Adrenal gland (tissue), 12 donors: Measurements from ENCODE around the gene GLS. TPM values are rescaled to one million over a fixed set of nuclear protein-coding genes. Genes with fewer than 3 reads are reported as not detected.
A peak's percentile ranks its signal among the peaks of the same experiment; 100 is the strongest.

Experiments
- DNase-seq, 7 donors: peaks; one replicate each; pipeline ENCODE4 v3.0.0-alpha.2; 2019 to 2020
- H3K27ac ChIP-seq, 5 donors: fragments of 200-600 bp; sonication (generic) in 4 of 5; 1 replicate in 3 of 5; 2 replicates in 2 of 5; pipeline versions ENCODE4 v1.5.1 to v1.8.0; 2016 to 2020; ENCODE audit warnings: mild to moderate bottlenecking in 1 of 5
- H3K27me3 ChIP-seq: fragments of 200-600 bp; 2 replicates; pipeline ENCODE4 v1.8.0; 2021
- H3K36me3 ChIP-seq, 2 donors: fragments of 200-600 bp; replicated peaks in 1 of 2; 1 replicate in 1 of 2; 2 replicates in 1 of 2; pipeline versions ENCODE4 v1.5.1 to v1.8.0; 2018 to 2022
- H3K4me1 ChIP-seq, 2 donors: fragments of 200-600 bp; replicated peaks in 1 of 2; 1 replicate in 1 of 2; 2 replicates in 1 of 2; pipeline versions ENCODE4 v1.5.1 to v1.8.0; 2018 to 2021
- H3K4me3 ChIP-seq, 4 donors: fragments of 200-600 bp; sonication (generic) in 3 of 4; one replicate each; pipeline ENCODE4 v1.5.1; 2016 to 2018
- H3K9me3 ChIP-seq, 3 donors: fragments of 200-600 bp; sonication (generic) in 1 of 3; replicated peaks in 1 of 3; 1 replicate in 2 of 3; 2 replicates in 1 of 3; pipeline versions ENCODE4 v1.5.1 to v1.8.0; 2016 to 2021
- CTCF ChIP-seq, 6 experiments: fragments of 450-650 bp in 4 of 6; fragments of 200-600 bp in 2 of 6; sonication (generic) in 1 of 6; IDR thresholded peaks; 1 replicate in 5 of 6; 2 replicates in 1 of 6; pipeline versions ENCODE4 v1.5.1 to v1.8.0; 2016 to 2021; ENCODE audit warnings: antibody characterized with exemption in 6 of 6, mild to moderate bottlenecking in 2 of 6, moderate library complexity in 1 of 6
- POLR2A ChIP-seq, 2 donors: fragments of 450-650 bp; IDR thresholded peaks; one replicate each; pipeline ENCODE4 v1.6.1; 2017; ENCODE audit warnings: antibody characterized with exemption in 2 of 2, mild to moderate bottlenecking in 2 of 2, moderate library complexity in 1 of 2
- WGBS, 4 donors: extraction: QIAGEN DNeasy Blood & Tissue Kit in 2 of 4; methylation state at CpG; one replicate each; pipeline versions ENCODE4 v1.1.5 to v1.1.7; 2013 to 2017; 5-methylcytosine and 5-hydroxymethylcytosine counted together
- intact Hi-C, 2 donors: fragments of 100-400 bp; cut with DNase I; formaldehyde crosslinking; loops; one replicate each; pipeline versions ENCODE4 v1.14.1 to v1.15.0; 2022 to 2023
- polyA plus RNA-seq, 3 donors: library from polyadenylated mRNA; stranded (reverse); fragments of 200-250 nt in 2 of 3; fragments of 350-450 nt in 1 of 3; fragmentation: Illumina TruSeq in 1 of 3; extraction: RNeasy Lipid Tissue Mini Kit (QIAGEN cat#74804) in 1 of 3; gene quantifications; one replicate each; pipeline ENCODE4 v1.2.3, GENCODE V29; 2013 to 2014
- total RNA-seq, 9 donors: library from RNA; depleted of rRNA in 4 of 9; stranded (reverse); fragments of >200 nt in 4 of 9; fragments of 120-200 nt in 1 of 9; fragmentation: NEBNext Ultra II Directional in 1 of 9; extraction: Animal tissue kit (Norgen Biotek cat#: 25700) in 1 of 9; gene quantifications; one replicate each; pipeline versions ENCODE4 v1.1.0 to v1.2.4, GENCODE V29; 2013 to 2023
- donor health status: healthy with polysubstance abuse.
- donor health status: Bipolar disorder and iron deficiency.
- donor health status: DM: yes; HTN: yes; CAD: no.
- donor health status: DM: no; HTN: no; CAD: no.
- donor health status: DM: no; HTN: no; CAD: no.
- donor health status: DM: yes; HTN: yes; CAD: no.

The GLS gene
- total and polyA plus RNA-seq, 12 donors = 55.3 to 527 (median 254) TPM

GRCh38 chr2:190843890-190844699 is 36.5 kb upstream of the GLS start:
- WGBS, 4 donors = 60 to 74% (median 66%) methylated on average over 3 of the region's 3 CpGs
- peak overlapping the region in 1 of 5 donors; percentile 20 for H3K27ac ChIP-seq
- no peaks in the 10 kb centered on the region for H3K9me3 ChIP-seq
- H3K36me3 ChIP-seq = no peaks in the 10 kb centered on the region
- TF ChIP-seq CTCF (IDR thresholded peaks at IDR 0.05) = no peak
- no peak for TF ChIP-seq POLR2A (IDR thresholded peaks at IDR 0.05)
- H3K4me1 ChIP-seq = peaks cover 50 to 70% of the 10 kb centered on the region in 2 donors
- intact Hi-C loops = no loop called here
- no peaks in the 10 kb centered on the region for H3K27me3 ChIP-seq
- no peak overlapping the region for H3K4me3 ChIP-seq
- peak in 1 of 7 donors; percentile 13 for DNase-seq

- no peaks in the 10 kb centered on the region for H3K9me3 ChIP-seq
- 81 to 87% (median 87%) methylated on average over 4 of the region's 4 CpGs for WGBS, 4 donors
- intact Hi-C loops = no loop called here
- H3K27ac ChIP-seq = no peak overlapping the region
- H3K27me3 ChIP-seq = no peaks in the 10 kb centered on the region
- no peak for TF ChIP-seq POLR2A (IDR thresholded peaks at IDR 0.05)
- TF ChIP-seq CTCF (IDR thresholded peaks at IDR 0.05) = no peak
- H3K4me3 ChIP-seq = no peak overlapping the region
- H3K4me1 ChIP-seq = peaks cover 55 to 76% of the 10 kb centered on the region in 2 donors
- no peaks in the 10 kb centered on the region for H3K36me3 ChIP-seq
- no peak for DNase-seq
These were observed 35.8 kb upstream of the GLS start for GRCh38 chr2:190844700-190845401.

GRCh38 chr2:190846746-190847145 is 33.9 kb upstream of the GLS start:
- no peaks in the 10 kb centered on the region for H3K27me3 ChIP-seq
- TF ChIP-seq CTCF (IDR thresholded peaks at IDR 0.05) (no peak), POLR2A (IDR thresholded peaks at IDR 0.05) (no peak)
- H3K27ac ChIP-seq = peak overlapping the region; percentile 43 to 80 (median 66)
- H3K9me3 ChIP-seq = no peaks in the 10 kb centered on the region
- H3K4me1 ChIP-seq = peaks cover 45 to 64% of the 10 kb centered on the region in 2 donors
- no peaks in the 10 kb centered on the region for H3K36me3 ChIP-seq
- no peak overlapping the region for H3K4me3 ChIP-seq
- peak in 4 of 7 donors; percentile 18 to 35 (median 30) for DNase-seq
- 46 to 67% (median 61%) methylated on average over 7 of the region's 7 CpGs for WGBS, 4 donors
- intact Hi-C loops = no loop called here

- Histone ChIP-seq H3K4me1 (peaks cover 42 to 58% of the 10 kb centered on the region in 2 donors), H3K9me3 (no peaks in the 10 kb centered on the region), H3K27me3 (no peaks in the 10 kb centered on the region), H3K27ac (peak overlapping the region; percentile 43 to 80 (median 70)), H3K36me3 (no peaks in the 10 kb centered on the region), H3K4me3 (no peak overlapping the region)
- WGBS, 4 donors = 12 to 15% (median 15%) methylated on average over 3 of the region's 3 CpGs
- DNase-seq = peak in 4 of 7 donors; percentile 49 to 63 (median 57)
- TF ChIP-seq POLR2A (IDR thresholded peaks at IDR 0.05) (peak in 1 of 2 donors; percentile 11), CTCF (IDR thresholded peaks at IDR 0.05) (no peak)
- intact Hi-C loops = no loop called here
These were observed 33.0 kb upstream of the GLS start for GRCh38 chr2:190847504-190848081.
